Urinary bladder (tissue), 4 donors: ENCODE measurements around the gene TMEM167A. TPM values are rescaled to one million over a fixed set of nuclear protein-coding genes. Genes with fewer than 3 reads are reported as not detected.

Experiments used
- DNase-seq: peaks from one replicate; pipeline ENCODE4 v3.0.0-alpha.2; 2015; ENCODE audit errors: extremely low spot score
- H3K27ac ChIP-seq: one replicate; pipeline ENCODE4 v1.5.1; 2013; ENCODE audit warnings: low read depth, mild to moderate bottlenecking, moderate library complexity
- H3K36me3 ChIP-seq: one replicate; pipeline ENCODE4 v1.6.1; 2013; ENCODE audit warnings: mild to moderate bottlenecking, moderate library complexity; ENCODE audit not compliant: insufficient read depth
- H3K4me1 ChIP-seq: one replicate; pipeline ENCODE4 v1.6.1; 2013; ENCODE audit warnings: mild to moderate bottlenecking, moderate library complexity; ENCODE audit not compliant: insufficient read depth
- H3K4me3 ChIP-seq: one replicate; pipeline ENCODE4 v1.5.1; 2013; ENCODE audit warnings: low read depth, low read length
- WGBS: extraction: QIAGEN DNeasy Blood & Tissue Kit; methylation state at CpG from one replicate; pipeline ENCODE4 v1.1.7; 2013; 5-methylcytosine and 5-hydroxymethylcytosine counted together
- polyA plus RNA-seq: library from polyadenylated mRNA; stranded (reverse); fragments of 200-250 nt; gene quantifications from one replicate; pipeline ENCODE4 v1.2.3, GENCODE V29; 2013
- total RNA-seq: library from RNA; depleted of rRNA; stranded (reverse); fragments of >200 nt; gene quantifications from one replicate; pipeline ENCODE4 v1.2.3, GENCODE V29; 2014
- donor health status: healthy with polysubstance abuse.
- donor health status: healthy.

TMEM167A gene
- total RNA-seq: 113 TPM
- polyA plus RNA-seq: 30.1 TPM

- no peaks in the 10 kb centered on the region for H3K36me3 ChIP-seq
- WGBS: under 1% methylated on average over 44 of the region's 44 CpGs
- peak within 1 kb of the TSS; percentile 71 for H3K27ac ChIP-seq
- DNase-seq: peak; percentile 97
- H3K4me3 ChIP-seq: peak within 1 kb of the TSS; percentile 69
- no peaks in the 10 kb centered on the region for H3K4me1 ChIP-seq
Measured at GRCh38 chr5:83076742-83077661, at the start of gene TMEM167A, which contains the start of gene XRCC4. Gene TMEM167A, minus strand, starts transcription at chr5:83077394. Its CDS starts 71 bp downstream, at chr5:83077323. Gene XRCC4, plus strand, starts transcription at chr5:83077547. Its CDS starts 27,373 bp downstream, at chr5:83104920.

- no peaks in the 10 kb centered on the region for H3K36me3 ChIP-seq
- 64% methylated on average over 2 of the region's 2 CpGs for WGBS
- no peaks in the 10 kb centered on the region for H3K4me1 ChIP-seq
- no peak overlapping the region for H3K4me3 ChIP-seq
- H3K27ac ChIP-seq: no peak overlapping the region
- DNase-seq: no peak
Measured at GRCh38 chr5:83126501-83126900, 49.3 kb upstream of the TMEM167A start.

- no peak overlapping the region for H3K27ac ChIP-seq
Measured at GRCh38 chr5:83125560-83125959, 48.4 kb upstream of the TMEM167A start.

GRCh38 chr5:83124593-83124992, 47.4 kb upstream of the TMEM167A start:
- no peak for DNase-seq
- 96% methylated on average over 1 of the region's 1 CpG for WGBS
- no peaks in the 10 kb centered on the region for H3K4me1 ChIP-seq
- no peak overlapping the region for H3K4me3 ChIP-seq
- no peaks in the 10 kb centered on the region for H3K36me3 ChIP-seq
- H3K27ac ChIP-seq: no peak overlapping the region

More at GRCh38 chr5:83125560-83125959, 48.4 kb upstream of the TMEM167A start:
- no peaks in the 10 kb centered on the region for H3K36me3 ChIP-seq
- no peak overlapping the region for H3K4me3 ChIP-seq
- WGBS: 88% methylated on average over 7 of the region's 7 CpGs
- no peak for DNase-seq
- H3K4me1 ChIP-seq: no peaks in the 10 kb centered on the region

- Histone ChIP-seq H3K4me3 (no peak overlapping the region), H3K27ac (no peak overlapping the region), H3K4me1 (no peaks in the 10 kb centered on the region), H3K36me3 (no peaks in the 10 kb centered on the region)
- WGBS: 91% methylated on average over 1 of the region's 1 CpG
- no peak for DNase-seq
Measured at GRCh38 chr5:83118976-83119375, 41.8 kb upstream of the TMEM167A start.

- WGBS: 89% methylated on average over 1 of the region's 1 CpG
- Histone ChIP-seq H3K4me3 (no peak overlapping the region), H3K27ac (no peak overlapping the region), H3K4me1 (no peaks in the 10 kb centered on the region), H3K36me3 (no peaks in the 10 kb centered on the region)
- DNase-seq: no peak
Measured at GRCh38 chr5:83118471-83118870, 41.3 kb upstream of the TMEM167A start.

- no peak overlapping the region for H3K4me3 ChIP-seq
- H3K4me1 ChIP-seq: no peaks in the 10 kb centered on the region
- H3K27ac ChIP-seq: no peak overlapping the region
- H3K36me3 ChIP-seq: peaks cover 4% of the 10 kb centered on the region
- no peak for DNase-seq
- WGBS: 76% methylated on average over 1 of the region's 1 CpG
Measured at GRCh38 chr5:83115816-83116215, 38.6 kb upstream of the TMEM167A start.

GRCh38 chr5:83109380-83109779, 32.2 kb upstream of the TMEM167A start:
- Histone ChIP-seq H3K27ac (no peak overlapping the region), H3K36me3 (peaks cover 4% of the 10 kb centered on the region), H3K4me3 (no peak overlapping the region), H3K4me1 (no peaks in the 10 kb centered on the region)
- no peak for DNase-seq
- 88% methylated on average over 1 of the region's 1 CpG for WGBS

GRCh38 chr5:83107692-83108420, 30.7 kb upstream of the TMEM167A start:
- Histone ChIP-seq H3K36me3 (no peaks in the 10 kb centered on the region), H3K27ac (no peak overlapping the region), H3K4me1 (no peaks in the 10 kb centered on the region), H3K4me3 (no peak overlapping the region)
- 92% methylated on average over 3 of the region's 3 CpGs for WGBS
- no peak for DNase-seq

GRCh38 chr5:83104021-83104420, 26.8 kb upstream of the TMEM167A start:
- H3K36me3 ChIP-seq: no peaks in the 10 kb centered on the region
- H3K4me1 ChIP-seq: no peaks in the 10 kb centered on the region
- DNase-seq: no peak
- H3K27ac ChIP-seq: no peak overlapping the region
- H3K4me3 ChIP-seq: no peak overlapping the region

GRCh38 chr5:83102364-83102980, 25.3 kb upstream of the TMEM167A start:
- Histone ChIP-seq H3K4me1 (no peaks in the 10 kb centered on the region), H3K27ac (no peak overlapping the region), H3K36me3 (no peaks in the 10 kb centered on the region), H3K4me3 (no peak overlapping the region)
- DNase-seq: no peak

- WGBS: 89% methylated on average over 1 of the region's 1 CpG
- no peak for DNase-seq
- Histone ChIP-seq H3K4me1 (no peaks in the 10 kb centered on the region), H3K27ac (no peak overlapping the region), H3K4me3 (no peak overlapping the region), H3K36me3 (no peaks in the 10 kb centered on the region)
Measured at GRCh38 chr5:83101514-83101913, 24.3 kb upstream of the TMEM167A start.

GRCh38 chr5:83099445-83099844, 22.3 kb upstream of the TMEM167A start:
- no peaks in the 10 kb centered on the region for H3K36me3 ChIP-seq
- no peaks in the 10 kb centered on the region for H3K4me1 ChIP-seq
- 72% methylated on average over 1 of the region's 1 CpG for WGBS
- DNase-seq: no peak
- no peak overlapping the region for H3K27ac ChIP-seq
- no peak overlapping the region for H3K4me3 ChIP-seq
